GM19193 (cell line): Measurements from ENCODE around the gene SLCO3A1.

ENCODE experiments used
- POLR2A ChIP-seq: IDR thresholded peaks from 4 replicates; pipeline ENCODE4 v1.6.1; 2011; ENCODE audit not compliant: insufficient read depth, insufficient read length; ENCODE audit errors: extremely low read depth

SLCO3A1 gene

GRCh38 chr15:91867581-91868026, 14.1 kb downstream of the SLCO3A1 start:
- TF ChIP-seq POLR2A, result no peak

- TF ChIP-seq POLR2A, result no peak
Observed at GRCh38 chr15:91870876-91871537, 17.5 kb downstream of the SLCO3A1 start.

- no peak for TF ChIP-seq POLR2A
Observed at GRCh38 chr15:91871837-91872236, 18.3 kb downstream of the SLCO3A1 start.

- TF ChIP-seq POLR2A, result no peak
Observed at GRCh38 chr15:91872356-91873137, 19.0 kb downstream of the SLCO3A1 start.

GRCh38 chr15:91873138-91873536, 19.6 kb downstream of the SLCO3A1 start:
- TF ChIP-seq POLR2A, result no peak

GRCh38 chr15:91874171-91874570, 20.7 kb downstream of the SLCO3A1 start:
- no peak for TF ChIP-seq POLR2A

- no peak for TF ChIP-seq POLR2A
Observed at GRCh38 chr15:91874992-91875660, 21.6 kb downstream of the SLCO3A1 start.

- no peak for TF ChIP-seq POLR2A
Observed at GRCh38 chr15:91876187-91876586, 22.7 kb downstream of the SLCO3A1 start.

GRCh38 chr15:91878319-91878870, 24.9 kb downstream of the SLCO3A1 start:
- no peak for TF ChIP-seq POLR2A

GRCh38 chr15:91879158-91879557, 25.6 kb downstream of the SLCO3A1 start:
- no peak for TF ChIP-seq POLR2A

- TF ChIP-seq POLR2A, result no peak
Observed at GRCh38 chr15:91880373-91880772, 26.9 kb downstream of the SLCO3A1 start.

GRCh38 chr15:91881569-91882297, 28.2 kb downstream of the SLCO3A1 start:
- TF ChIP-seq POLR2A, result no peak

- TF ChIP-seq POLR2A, result no peak
Observed at GRCh38 chr15:91882858-91883586, 29.5 kb downstream of the SLCO3A1 start.

- TF ChIP-seq POLR2A, result no peak
Observed at GRCh38 chr15:91884606-91885005, 31.1 kb downstream of the SLCO3A1 start.

- TF ChIP-seq POLR2A, result no peak
Observed at GRCh38 chr15:91885054-91885453, 31.5 kb downstream of the SLCO3A1 start.

- TF ChIP-seq POLR2A, result no peak
Observed at GRCh38 chr15:91885714-91886270, 32.3 kb downstream of the SLCO3A1 start.
